H9 (cell line): ENCODE results near the gene PCDHB13. TPM values are rescaled to one million over a fixed set of nuclear protein-coding genes. Genes with fewer than 3 reads are reported as not detected.
"Not testable (repeated sequence)": the region's sequence is repeated elsewhere in the genome, so short reads cannot be mapped to it uniquely, and the experiment has no call there.

Source experiments
- DNase-seq: peaks from one replicate; pipeline ENCODE4 v3.0.0-alpha.2; 2017
- H2AFZ ChIP-seq: one replicate; pipeline ENCODE4 v1.6.1; 2013; ENCODE audit warnings: mild to moderate bottlenecking, low read length, control low read depth, moderate library complexity
- H2AK5ac ChIP-seq: 2 replicates; pipeline ENCODE4 v1.6.1; 2013; ENCODE audit warnings: low read length, control low read depth, mixed read lengths; ENCODE audit not compliant: insufficient read length
- H2BK120ac ChIP-seq: one replicate; pipeline ENCODE4 v1.6.1; 2013; ENCODE audit warnings: low read depth, mild to moderate bottlenecking, low read length, control low read depth, inconsistent platforms; ENCODE audit not compliant: poor library complexity, severe bottlenecking
- H2BK12ac ChIP-seq: 2 replicates; pipeline ENCODE4 v1.6.1; 2013; ENCODE audit warnings: low read length, control low read depth, mixed read lengths, low read depth; ENCODE audit not compliant: insufficient read length
- H2BK15ac ChIP-seq: 2 replicates; pipeline ENCODE4 v1.6.1; 2013; ENCODE audit warnings: low read depth, low read length, control low read depth
- H2BK20ac ChIP-seq: one replicate; pipeline ENCODE4 v1.6.1; 2013; ENCODE audit warnings: low read depth, mild to moderate bottlenecking, low read length, control low read depth, inconsistent platforms; ENCODE audit not compliant: poor library complexity, severe bottlenecking
- H2BK5ac ChIP-seq: 2 replicates; pipeline ENCODE4 v1.6.1; 2013; ENCODE audit warnings: low read length, control low read depth, mixed read lengths; ENCODE audit not compliant: insufficient read length
- H3K14ac ChIP-seq: 2 replicates; pipeline ENCODE4 v1.6.1; 2013; ENCODE audit warnings: low read length, control low read depth; ENCODE audit not compliant: insufficient read depth
- H3K18ac ChIP-seq: 2 replicates; pipeline ENCODE4 v1.6.1; 2013; ENCODE audit warnings: low read depth, mild to moderate bottlenecking, mixed read lengths, low read length, control low read depth; ENCODE audit not compliant: insufficient read length
- H3K23ac ChIP-seq: 2 replicates; pipeline ENCODE4 v1.6.1; 2013; ENCODE audit warnings: low read length, control low read depth, mixed read lengths, low read depth; ENCODE audit not compliant: insufficient read length
- H3K23me2 ChIP-seq: 2 replicates; pipeline ENCODE4 v1.6.1; 2013; ENCODE audit warnings: low read depth, mild to moderate bottlenecking, mixed read lengths, low read length, control low read depth; ENCODE audit not compliant: insufficient read length, poor library complexity, severe bottlenecking
- H3K27ac ChIP-seq: 2 replicates; pipeline ENCODE4 v1.5.1; 2013; ENCODE audit warnings: low read length, control low read depth, mixed read lengths, low read depth; ENCODE audit not compliant: insufficient read length
- H3K27me3 ChIP-seq: 2 replicates; pipeline ENCODE4 v1.6.1; 2013; ENCODE audit warnings: low read length, control low read depth, inconsistent platforms; ENCODE audit not compliant: insufficient read depth
- H3K4ac ChIP-seq: 2 replicates; pipeline ENCODE4 v1.6.1; 2013; ENCODE audit warnings: low read depth, mild to moderate bottlenecking, control low read depth, inconsistent platforms, low read length, moderate library complexity
- H3K4me1 ChIP-seq: 2 replicates; pipeline ENCODE4 v1.6.1; 2013; ENCODE audit warnings: low read length, control low read depth, inconsistent platforms; ENCODE audit not compliant: insufficient read depth
- H3K4me2 ChIP-seq: 2 replicates; pipeline ENCODE4 v1.6.1; 2013; ENCODE audit warnings: low read length, control low read depth, mixed read lengths; ENCODE audit not compliant: insufficient read length, insufficient read depth
- H3K56ac ChIP-seq: 2 replicates; pipeline ENCODE4 v1.6.1; 2013; ENCODE audit warnings: low read depth, mild to moderate bottlenecking, mixed read lengths, low read length, control low read depth; ENCODE audit not compliant: insufficient read length
- H3K79me1 ChIP-seq: 2 replicates; pipeline ENCODE4 v1.6.1; 2013; ENCODE audit warnings: low read depth, mild to moderate bottlenecking, moderate library complexity, low read length, control low read depth, inconsistent platforms; ENCODE audit not compliant: insufficient read depth, poor library complexity, severe bottlenecking
- H3K79me2 ChIP-seq: 2 replicates; pipeline ENCODE4 v1.6.1; 2013; ENCODE audit warnings: low read length, control low read depth, inconsistent platforms; ENCODE audit not compliant: insufficient read depth
- H3K9ac ChIP-seq: 2 replicates; pipeline ENCODE4 v1.6.1; 2013; ENCODE audit warnings: low read length, control low read depth, mixed read lengths; ENCODE audit not compliant: insufficient read length; ENCODE audit errors: extremely low read depth
- H3K9me3 ChIP-seq: one replicate; pipeline ENCODE4 v1.6.1; 2013; ENCODE audit warnings: low read depth, low read length, inconsistent platforms; ENCODE audit not compliant: control insufficient read depth
- H3T11ph ChIP-seq: one replicate; pipeline ENCODE4 v1.6.1; 2013; ENCODE audit warnings: mild to moderate bottlenecking, low read length, control low read depth, inconsistent platforms
- H4K20me1 ChIP-seq: one replicate; pipeline ENCODE4 v1.6.1; 2013; ENCODE audit not compliant: control insufficient read depth, insufficient read length, insufficient read depth
- H4K5ac ChIP-seq: 2 replicates; pipeline ENCODE4 v1.6.1; 2013; ENCODE audit warnings: low read depth, mild to moderate bottlenecking, mixed read lengths, low read length, control low read depth; ENCODE audit not compliant: insufficient read length
- H4K8ac ChIP-seq: replicated peaks from 2 replicates; pipeline ENCODE4 v1.6.1; 2013; ENCODE audit warnings: low read length, control low read depth, mixed read lengths, low read depth; ENCODE audit not compliant: insufficient read length
- H4K91ac ChIP-seq: 2 replicates; pipeline ENCODE4 v1.6.1; 2013; ENCODE audit warnings: low read depth, mild to moderate bottlenecking, moderate library complexity, mixed read lengths, low read length, control low read depth; ENCODE audit not compliant: insufficient read length
- H3K27ac Mint-ChIP-seq, 3 experiments: 2 replicates in 2 of 3; 3 replicates in 1 of 3; pipeline ENCODE4 v1.8.0; 2020 to 2021; ENCODE audit warnings: mixed read lengths in 3 of 3, mild to moderate bottlenecking in 1 of 3, moderate library complexity in 1 of 3
- H3K27me3 Mint-ChIP-seq: 2 replicates; pipeline ENCODE4 v1.8.0; 2021; ENCODE audit warnings: low read depth, mild to moderate bottlenecking, moderate library complexity, mixed read lengths
- H3K36me3 Mint-ChIP-seq, 3 experiments: 2 replicates in 2 of 3; 3 replicates in 1 of 3; pipeline ENCODE4 v1.8.0; 2020 to 2021; ENCODE audit warnings: low read depth in 3 of 3, mixed read lengths in 3 of 3; ENCODE audit not compliant: insufficient read depth in 1 of 3
- H3K4me1 Mint-ChIP-seq, 2 experiments: 2 replicates each; pipeline ENCODE4 v1.8.0; 2020; ENCODE audit warnings: mixed read lengths in 2 of 2
- H3K4me3 Mint-ChIP-seq, 2 experiments: 2 replicates in 1 of 2; 3 replicates in 1 of 2; pipeline ENCODE4 v1.8.0; 2020 to 2021; ENCODE audit warnings: mild to moderate bottlenecking in 2 of 2, mixed read lengths in 2 of 2, moderate library complexity in 1 of 2
- H3K9me3 Mint-ChIP-seq, 2 experiments: 2 replicates in 1 of 2; 3 replicates in 1 of 2; pipeline ENCODE4 v1.8.0; 2020; ENCODE audit warnings: mild to moderate bottlenecking in 2 of 2, mixed read lengths in 2 of 2, moderate library complexity in 1 of 2
- WGBS: extraction: QIAGEN DNeasy Blood & Tissue Kit; methylation state at CpG from one replicate; pipeline ENCODE4 v1.1.7; 2013; ENCODE audit warnings: missing lambda C conversion rate, low lambda C conversion rate, mixed read lengths; ENCODE audit not compliant: insufficient read length; ENCODE audit errors: extremely low coverage; 5-methylcytosine and 5-hydroxymethylcytosine counted together
- total RNA-seq: library from RNA; stranded (reverse); gene quantifications from 2 replicates; pipeline ENCODE4 v1.2.1, GENCODE V29; 2021

Gene PCDHB13
- total RNA-seq, 1 experiment from 2014 or later = 1.7 TPM

DNA sequence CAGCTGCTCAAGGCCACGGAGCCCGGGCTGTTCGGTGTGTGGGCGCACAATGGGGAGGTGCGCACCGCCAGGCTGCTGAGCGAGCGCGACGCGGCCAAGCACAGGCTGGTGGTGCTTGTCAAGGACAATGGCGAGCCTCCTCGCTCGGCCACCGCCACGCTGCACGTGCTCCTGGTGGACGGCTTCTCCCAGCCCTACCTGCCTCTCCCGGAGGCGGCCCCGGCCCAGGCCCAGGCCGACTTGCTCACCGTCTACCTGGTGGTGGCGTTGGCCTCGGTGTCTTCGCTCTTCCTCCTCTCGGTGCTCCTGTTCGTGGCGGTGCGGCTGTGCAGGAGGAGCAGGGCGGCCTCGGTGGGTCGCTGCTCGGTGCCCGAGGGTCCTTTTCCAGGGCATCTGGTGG lies 24.6 kb upstream of the PCDHB13 start:
- not testable (repeated sequence) for H3K4me3 Mint-ChIP-seq, H3K9ac ChIP-seq, H2BK5ac ChIP-seq, H3K9me3 ChIP-seq, H2BK20ac ChIP-seq, H3K27ac ChIP-seq, H2AFZ ChIP-seq, H3K79me2 ChIP-seq, H3K4me2 ChIP-seq, H3K14ac ChIP-seq, H3K79me1 ChIP-seq, H3K18ac ChIP-seq, H2BK120ac ChIP-seq, H4K8ac ChIP-seq, H3K4me1 Mint-ChIP-seq, H2BK12ac ChIP-seq, H4K91ac ChIP-seq, H3K27ac Mint-ChIP-seq, H3K27me3 ChIP-seq, H3K27me3 Mint-ChIP-seq, H3K56ac ChIP-seq, H3K4me1 ChIP-seq, H3K23me2 ChIP-seq, H2AK5ac ChIP-seq, H3T11ph ChIP-seq, DNase-seq, H4K20me1 ChIP-seq, H4K5ac ChIP-seq, H3K23ac ChIP-seq, H2BK15ac ChIP-seq, H3K4ac ChIP-seq
- WGBS = no CpG with 5 or more reads among the region's 35 CpGs
- Mint-ChIP-seq H3K36me3 (peaks cover 11 to 28% (median 13%) of the 10 kb centered on the region in 3 experiments), H3K9me3 (peaks cover 26 to 27% of the 10 kb centered on the region in 2 experiments)
